Natural killer cell treated with Interleukin-12 subunit alpha and Interleukin-12 subunit beta and Interleukin-15 and Interleukin-18, amount 100 ng/mL, for 72 hours (primary cell): ENCODE results near the gene KIR2DL4. TPM values are rescaled to one million over a fixed set of nuclear protein-coding genes. Genes with fewer than 3 reads are reported as not detected.
"Not testable (repeated sequence)": the region's sequence is repeated elsewhere in the genome, so short reads cannot be mapped to it uniquely, and the experiment has no call there.

Experiments used
- ATAC-seq, 2 donors: fragments of 150-1000 bp; cut with Tn5 transposase in 1 of 2; sonication (Bioruptor Pico), chemical (Tn5 transposase) in 1 of 2; 2 replicates each; pipeline ENCODE4 v1.10.0; 2021
- DNase-seq: peaks from one replicate; pipeline ENCODE4 v3.0.0; 2022; ENCODE audit warnings: low spot score
- H3K27ac Mint-ChIP-seq, 2 donors: 1 replicate in 1 of 2; 2 replicates in 1 of 2; pipeline ENCODE4 v1.8.0; 2022; ENCODE audit warnings: mixed read lengths in 2 of 2, mild to moderate bottlenecking in 1 of 2, moderate library complexity in 1 of 2
- H3K27me3 Mint-ChIP-seq, 2 donors: 1 replicate in 1 of 2; 2 replicates in 1 of 2; pipeline ENCODE4 v1.8.0; 2022; ENCODE audit warnings: mixed read lengths in 2 of 2
- H3K36me3 Mint-ChIP-seq: one replicate; pipeline ENCODE4 v1.8.0; 2022; ENCODE audit warnings: mixed read lengths
- H3K4me1 Mint-ChIP-seq, 2 donors: 1 replicate in 1 of 2; 2 replicates in 1 of 2; pipeline ENCODE4 v1.8.0; 2022; ENCODE audit warnings: low read depth in 2 of 2, mixed read lengths in 2 of 2, mild to moderate bottlenecking in 1 of 2
- H3K4me3 Mint-ChIP-seq: one replicate; pipeline ENCODE4 v1.8.0; 2022; ENCODE audit warnings: mixed read lengths
- H3K9me3 Mint-ChIP-seq: 2 replicates; pipeline ENCODE4 v1.8.0; 2022; ENCODE audit warnings: mixed read lengths
- total RNA-seq, 2 donors: library from RNA; stranded (reverse); gene quantifications; one replicate each; pipeline ENCODE4 v1.2.3, GENCODE V29; 2022

Gene KIR2DL4
- 1 to 10 TPM; 4.2 to 6.6 TPM for total RNA-seq

- Mint-ChIP-seq H3K4me3 (peak within 1 kb of the TSS; percentile 87), H3K4me1 (peaks cover 43 to 46% of the 10 kb centered on the region in 2 donors), H3K27ac (peak within 1 kb of the TSS; percentile 76 to 90), H3K36me3 (no peaks in the 10 kb centered on the region), H3K9me3 (no peaks in the 10 kb centered on the region), H3K27me3 (no peaks in the 10 kb centered on the region)
- DNase-seq (peak; percentile 86), ATAC-seq (peak; percentile 92 to 95)
Measured at GRCh38 chr19:54803410-54803809, at the start of gene KIR2DL4. Gene KIR2DL4, plus strand, starts transcription at chr19:54803610. Its CDS starts 42 bp downstream, at chr19:54803652.

- H3K9me3 Mint-ChIP-seq, H3K27me3 Mint-ChIP-seq, H3K36me3 Mint-ChIP-seq, DNase-seq: not testable (repeated sequence)
- ATAC-seq = peak; percentile 66 to 74
- H3K4me1 Mint-ChIP-seq = peaks cover 47 to 48% of the 10 kb centered on the region in 2 donors
- H3K27ac Mint-ChIP-seq = peak overlapping the region; percentile 83 to 92
- H3K4me3 Mint-ChIP-seq = peak overlapping the region; percentile 83
Measured at GRCh38 chr19:54756204-54757110, 47.0 kb upstream of the KIR2DL4 start.

- H3K4me1 Mint-ChIP-seq = peaks cover 47 to 48% of the 10 kb centered on the region in 2 donors
- not testable (repeated sequence) for H3K27ac Mint-ChIP-seq, DNase-seq, H3K9me3 Mint-ChIP-seq, H3K27me3 Mint-ChIP-seq, H3K36me3 Mint-ChIP-seq, H3K4me3 Mint-ChIP-seq, ATAC-seq
Measured at GRCh38 chr19:54758577-54758976, 44.8 kb upstream of the KIR2DL4 start.

- not testable (repeated sequence) for H3K27me3 Mint-ChIP-seq, H3K9me3 Mint-ChIP-seq, ATAC-seq, DNase-seq, H3K36me3 Mint-ChIP-seq, H3K27ac Mint-ChIP-seq, H3K4me3 Mint-ChIP-seq
- peaks cover 7 to 11% of the 10 kb centered on the region in 2 donors for H3K4me1 Mint-ChIP-seq
Measured at GRCh38 chr19:54764219-54764618, 39.2 kb upstream of the KIR2DL4 start.

GRCh38 chr19:54766464-54766863 lies 36.9 kb upstream of the KIR2DL4 start:
- not testable (repeated sequence) for H3K36me3 Mint-ChIP-seq, DNase-seq, H3K27me3 Mint-ChIP-seq, H3K4me3 Mint-ChIP-seq, H3K27ac Mint-ChIP-seq, H3K9me3 Mint-ChIP-seq, ATAC-seq
- H3K4me1 Mint-ChIP-seq = peaks cover 23% of the 10 kb centered on the region in 2 donors

GRCh38 chr19:54769646-54770045 lies 33.8 kb upstream of the KIR2DL4 start, which contains the start of gene KIR2DL1:
Gene KIR2DL1, plus strand, starts transcription at chr19:54769793. Its CDS starts 58 bp downstream, at chr19:54769851.
- peak within 1 kb of the TSS; percentile 74 for H3K4me3 Mint-ChIP-seq
- not testable (repeated sequence) for H3K9me3 Mint-ChIP-seq

GRCh38 chr19:54770511-54770910 lies 32.9 kb upstream of the KIR2DL4 start:
- peak overlapping the region; percentile 83 to 90 for H3K27ac Mint-ChIP-seq
- peaks cover 42 to 43% of the 10 kb centered on the region in 2 donors for H3K4me1 Mint-ChIP-seq
- not testable (repeated sequence) for H3K36me3 Mint-ChIP-seq, H3K27me3 Mint-ChIP-seq, H3K9me3 Mint-ChIP-seq, DNase-seq
- ATAC-seq = peak in 1 of 2 donors; percentile 63
- peak overlapping the region; percentile 74 for H3K4me3 Mint-ChIP-seq

More at GRCh38 chr19:54769646-54770045, 33.8 kb upstream of the KIR2DL4 start, which contains the start of gene KIR2DL1:
- peak within 1 kb of the TSS; percentile 83 to 90 for H3K27ac Mint-ChIP-seq
- ATAC-seq, DNase-seq, H3K27me3 Mint-ChIP-seq, H3K36me3 Mint-ChIP-seq: not testable (repeated sequence)
- H3K4me1 Mint-ChIP-seq = peaks cover 39 to 40% of the 10 kb centered on the region in 2 donors

- H3K9me3 Mint-ChIP-seq, H3K36me3 Mint-ChIP-seq, DNase-seq, H3K27me3 Mint-ChIP-seq: not testable (repeated sequence)
- Mint-ChIP-seq H3K27ac (peak overlapping the region in 1 of 2 donors; percentile 90), H3K4me1 (peaks cover 42 to 43% of the 10 kb centered on the region in 2 donors), H3K4me3 (peak overlapping the region; percentile 46)
- ATAC-seq = peak; percentile 86 to 88
Measured at GRCh38 chr19:54771018-54771960, 32.1 kb upstream of the KIR2DL4 start.

GRCh38 chr19:54772666-54773065 lies 30.7 kb upstream of the KIR2DL4 start:
- not testable (repeated sequence) for H3K36me3 Mint-ChIP-seq, H3K9me3 Mint-ChIP-seq, DNase-seq, H3K27me3 Mint-ChIP-seq, ATAC-seq, H3K4me3 Mint-ChIP-seq
- Mint-ChIP-seq H3K27ac (peak overlapping the region in 1 of 2 donors; percentile 26), H3K4me1 (peaks cover 40 to 42% of the 10 kb centered on the region in 2 donors)

GRCh38 chr19:54775095-54775815 lies 28.2 kb upstream of the KIR2DL4 start:
- not testable (repeated sequence) for H3K9me3 Mint-ChIP-seq, H3K27ac Mint-ChIP-seq, H3K36me3 Mint-ChIP-seq, H3K4me3 Mint-ChIP-seq, ATAC-seq, DNase-seq
- Mint-ChIP-seq H3K27me3 (peaks cover 6 to 11% of the 10 kb centered on the region in 2 donors), H3K4me1 (peaks cover 30 to 31% of the 10 kb centered on the region in 2 donors)

GRCh38 chr19:54775830-54776229 lies 27.6 kb upstream of the KIR2DL4 start:
- H3K4me1 Mint-ChIP-seq = peaks cover 24 to 25% of the 10 kb centered on the region in 2 donors
- H3K9me3 Mint-ChIP-seq, H3K4me3 Mint-ChIP-seq, H3K27ac Mint-ChIP-seq, DNase-seq, H3K36me3 Mint-ChIP-seq, ATAC-seq: not testable (repeated sequence)
- H3K27me3 Mint-ChIP-seq = peaks cover 6 to 13% of the 10 kb centered on the region in 2 donors

- not testable (repeated sequence) for ATAC-seq, H3K9me3 Mint-ChIP-seq, H3K27ac Mint-ChIP-seq, DNase-seq, H3K36me3 Mint-ChIP-seq, H3K4me3 Mint-ChIP-seq
- H3K27me3 Mint-ChIP-seq = peaks cover 6 to 11% of the 10 kb centered on the region in 2 donors
- peaks cover 9 to 14% of the 10 kb centered on the region in 2 donors for H3K4me1 Mint-ChIP-seq
Measured at GRCh38 chr19:54777851-54778250, 25.6 kb upstream of the KIR2DL4 start.

GRCh38 chr19:54778896-54779295 lies 24.5 kb upstream of the KIR2DL4 start:
- not testable (repeated sequence) for H3K36me3 Mint-ChIP-seq, H3K27me3 Mint-ChIP-seq, H3K9me3 Mint-ChIP-seq, ATAC-seq, H3K4me3 Mint-ChIP-seq, DNase-seq, H3K27ac Mint-ChIP-seq, H3K4me1 Mint-ChIP-seq
